Vagina (tissue), 2 donors: ENCODE data around the gene ADAMTS9.
"Not testable (repeated sequence)": the region's sequence is repeated elsewhere in the genome, so short reads cannot be mapped to it uniquely, and the experiment has no call there.

ENCODE experiments used
- POLR2A ChIP-seq, 2 donors: fragments of 450-650 bp; IDR thresholded peaks; one replicate each; pipeline ENCODE4 v1.6.1; 2017; ENCODE audit warnings: antibody characterized with exemption in 2 of 2, mild to moderate bottlenecking in 2 of 2, moderate library complexity in 2 of 2
- TF ChIP-seq, protein P1 (sequence below), 3 experiments: fragments of 450-650 bp in 2 of 3; fragments of 200-600 bp in 1 of 3; sonication (generic) in 1 of 3; IDR thresholded peaks; one replicate each; pipeline ENCODE4 v1.5.1; 2017 to 2019; ENCODE audit warnings: antibody characterized with exemption in 3 of 3, mild to moderate bottlenecking in 2 of 3, moderate library complexity in 2 of 3

- not testable (repeated sequence) for TF ChIP-seq POLR2A (IDR thresholded peaks at IDR 0.05)
- TF ChIP-seq, protein P1, sequence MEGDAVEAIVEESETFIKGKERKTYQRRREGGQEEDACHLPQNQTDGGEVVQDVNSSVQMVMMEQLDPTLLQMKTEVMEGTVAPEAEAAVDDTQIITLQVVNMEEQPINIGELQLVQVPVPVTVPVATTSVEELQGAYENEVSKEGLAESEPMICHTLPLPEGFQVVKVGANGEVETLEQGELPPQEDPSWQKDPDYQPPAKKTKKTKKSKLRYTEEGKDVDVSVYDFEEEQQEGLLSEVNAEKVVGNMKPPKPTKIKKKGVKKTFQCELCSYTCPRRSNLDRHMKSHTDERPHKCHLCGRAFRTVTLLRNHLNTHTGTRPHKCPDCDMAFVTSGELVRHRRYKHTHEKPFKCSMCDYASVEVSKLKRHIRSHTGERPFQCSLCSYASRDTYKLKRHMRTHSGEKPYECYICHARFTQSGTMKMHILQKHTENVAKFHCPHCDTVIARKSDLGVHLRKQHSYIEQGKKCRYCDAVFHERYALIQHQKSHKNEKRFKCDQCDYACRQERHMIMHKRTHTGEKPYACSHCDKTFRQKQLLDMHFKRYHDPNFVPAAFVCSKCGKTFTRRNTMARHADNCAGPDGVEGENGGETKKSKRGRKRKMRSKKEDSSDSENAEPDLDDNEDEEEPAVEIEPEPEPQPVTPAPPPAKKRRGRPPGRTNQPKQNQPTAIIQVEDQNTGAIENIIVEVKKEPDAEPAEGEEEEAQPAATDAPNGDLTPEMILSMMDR (IDR thresholded peaks at IDR 0.05) = not testable (repeated sequence)
Measured at GRCh38 chr3:64545239-64545638, 142.6 kb downstream of the ADAMTS9 start.
